PFSK-1 (cell line): ENCODE measurements around the gene RILP.

Experiments
- FOXP2 ChIP-seq: optimal IDR thresholded peaks from 2 replicates; pipeline ENCODE3; 2011; ENCODE audit warnings: borderline replicate concordance, control low read depth, inconsistent platforms; ENCODE audit not compliant: insufficient read depth; ENCODE audit errors: extremely low read length, extremely low read depth
- POLR2AphosphoS5 ChIP-seq: IDR thresholded peaks from 2 replicates; pipeline ENCODE4 v1.6.1; 2012; ENCODE audit warnings: low read depth, mild to moderate bottlenecking, control low read depth, low read length, moderate library complexity
- REST ChIP-seq, 2 experiments: IDR thresholded peaks; 2 replicates each; pipeline versions ENCODE4 v1.6.1 to v1.8.0; 2011 to 2012; ENCODE audit warnings: low read depth in 2 of 2, low read length in 2 of 2, control low read depth in 1 of 2, inconsistent platforms in 1 of 2, mild to moderate bottlenecking in 1 of 2, moderate library complexity in 1 of 2; ENCODE audit not compliant: insufficient read depth in 1 of 2
- SIN3A ChIP-seq: IDR thresholded peaks from 2 replicates; pipeline ENCODE4 v1.6.1; 2012; ENCODE audit warnings: mild to moderate bottlenecking, low read length, moderate library complexity, borderline replicate concordance; ENCODE audit not compliant: insufficient read depth
- TAF1 ChIP-seq: IDR thresholded peaks from 2 replicates; pipeline ENCODE4 v1.6.1; 2012; ENCODE audit warnings: low read length, control low read depth, borderline replicate concordance; ENCODE audit not compliant: insufficient read depth

The RILP gene

GRCh38 chr17:1646199-1646875, 3.3 kb downstream of the RILP start:
- TF ChIP-seq FOXP2 (no peak), SIN3A (no peak), REST (IDR thresholded peaks at IDR 0.05; ENCODE audit: insufficient read depth in 1 of 2, low read depth in 2 of 2, low read length in 2 of 2) (no peak), TAF1 (no peak)

GRCh38 chr17:1645207-1646171, 4.2 kb downstream of the RILP start, which contains the start of gene SCARF1:
Gene SCARF1, minus strand, starts transcription at chr17:1645732. Its CDS starts 35 bp downstream, at chr17:1645697.
- peak; percentile 23 for TF ChIP-seq FOXP2
- peak; percentile 79 for TF ChIP-seq POLR2AphosphoS5
- TF ChIP-seq REST (IDR thresholded peaks at IDR 0.05; ENCODE audit: insufficient read depth in 1 of 2, low read depth in 2 of 2, low read length in 2 of 2) = no peak
- TF ChIP-seq TAF1 = peak; percentile 58; the same call in 1 of the 2 replicates
- TF ChIP-seq SIN3A = no peak

- TF ChIP-seq POLR2AphosphoS5 (no peak), REST (IDR thresholded peaks at IDR 0.05; ENCODE audit: insufficient read depth in 1 of 2, low read depth in 2 of 2, low read length in 2 of 2) (no peak), SIN3A (no peak), FOXP2 (no peak), TAF1 (no peak)
Observed at GRCh38 chr17:1644493-1645206, 5.0 kb downstream of the RILP start.

GRCh38 chr17:1643999-1644492, 5.6 kb downstream of the RILP start:
- TF ChIP-seq POLR2AphosphoS5 (no peak), SIN3A (no peak), TAF1 (no peak), REST (IDR thresholded peaks at IDR 0.05; ENCODE audit: insufficient read depth in 1 of 2, low read depth in 2 of 2, low read length in 2 of 2) (no peak), FOXP2 (no peak)
